GM10266 (cell line): ENCODE results near the gene RTL5.

ENCODE experiments used
- DNase-seq: peaks from one replicate; pipeline ENCODE4 v3.0.0; 2012; ENCODE audit errors: extremely low spot score
- CTCF ChIP-seq: IDR thresholded peaks from 2 replicates; pipeline ENCODE4 v1.5.1; 2012; ENCODE audit warnings: mild to moderate bottlenecking, low read depth; ENCODE audit not compliant: control insufficient read depth, insufficient read depth; ENCODE audit errors: missing control alignments

Gene RTL5

GRCh38 chrX:72141372-72142004 is 9.8 kb upstream of the RTL5 start:
- no peak for DNase-seq
- no peak for TF ChIP-seq CTCF

- no peak for DNase-seq
- no peak for TF ChIP-seq CTCF
These were observed 7.8 kb upstream of the RTL5 start for GRCh38 chrX:72139538-72139937.

- DNase-seq = no peak
- TF ChIP-seq CTCF = no peak
These were observed 6.3 kb upstream of the RTL5 start for GRCh38 chrX:72137846-72138495.

- DNase-seq = no peak
- no peak for TF ChIP-seq CTCF
These were observed 2.3 kb upstream of the RTL5 start for GRCh38 chrX:72133851-72134546.

GRCh38 chrX:72132456-72132855 is 741 bp upstream of the RTL5 start:
- TF ChIP-seq CTCF = no peak

GRCh38 chrX:72130762-72131250 is 909 bp downstream of the RTL5 start:
- no peak for DNase-seq
- TF ChIP-seq CTCF = no peak

More at GRCh38 chrX:72132456-72132855, 741 bp upstream of the RTL5 start:
- DNase-seq = no peak
